Uterus (tissue), 4 donors: ENCODE measurements around the gene EPM2A. TPM values are rescaled to one million over a fixed set of nuclear protein-coding genes. Genes with fewer than 3 reads are reported as not detected.

Source experiments
- DNase-seq, 2 donors: peaks; one replicate each; pipeline ENCODE4 v3.0.0-alpha.2; 2019 to 2020
- H3K27ac ChIP-seq, 2 donors: fragments of 200-600 bp; sonication (generic); 1 replicate in 1 of 2; 2 replicates in 1 of 2; pipeline ENCODE4 v1.5.1; 2016 to 2018
- H3K27me3 ChIP-seq, 2 donors: fragments of 200-600 bp; sonication (generic); one replicate each; pipeline ENCODE4 v1.5.1; 2018 to 2019; ENCODE audit warnings: control low read depth in 1 of 2
- H3K36me3 ChIP-seq, 2 donors: fragments of 200-600 bp; sonication (generic); one replicate each; pipeline ENCODE4 v1.5.1; 2019; ENCODE audit warnings: control low read depth in 1 of 2
- H3K4me1 ChIP-seq, 2 donors: fragments of 200-600 bp; sonication (generic); one replicate each; pipeline ENCODE4 v1.5.1; 2018 to 2019; ENCODE audit warnings: control low read depth in 1 of 2
- H3K4me3 ChIP-seq, 2 donors: fragments of 200-600 bp; sonication (generic); 1 replicate in 1 of 2; 2 replicates in 1 of 2; pipeline ENCODE4 v1.5.1; 2018 to 2019; ENCODE audit warnings: mild to moderate bottlenecking in 1 of 2
- H3K9me3 ChIP-seq, 2 donors: fragments of 200-600 bp; sonication (generic); one replicate each; pipeline ENCODE4 v1.5.1; 2019; ENCODE audit warnings: control low read depth in 1 of 2
- CTCF ChIP-seq, 4 experiments: fragments of 200-600 bp in 2 of 4; fragments of 450-650 bp in 2 of 4; sonication (generic) in 2 of 4; IDR thresholded peaks; one replicate each; pipeline ENCODE4 v1.5.1; 2016 to 2019; ENCODE audit warnings: antibody characterized with exemption in 4 of 4, mild to moderate bottlenecking in 2 of 4, moderate library complexity in 1 of 4
- POLR2A ChIP-seq, 2 donors: fragments of 450-650 bp; IDR thresholded peaks; one replicate each; pipeline ENCODE4 v1.6.1; 2016; ENCODE audit warnings: antibody characterized with exemption in 2 of 2, mild to moderate bottlenecking in 1 of 2, moderate library complexity in 1 of 2
- intact Hi-C: fragments of 100-400 bp; cut with DNase I; formaldehyde crosslinking; loops from one replicate; pipeline ENCODE4 v1.15.1; 2023; ENCODE audit warnings: low total_unique reads
- small RNA-seq: library from RNA; depleted of rRNA; stranded (forward); fragments of <200 nt; gene quantifications from one replicate; pipeline ENCODE3, GENCODE V24; 2016
- total RNA-seq, 4 donors: library from RNA; depleted of rRNA in 3 of 4; stranded (reverse); fragments of >200 nt in 3 of 4; gene quantifications; one replicate each; pipeline versions ENCODE4 v1.1.0 to v1.2.4, GENCODE V29; 2014 to 2023
- donor health status: DM: yes; HTN: yes; CAD: no.

EPM2A gene
- total RNA-seq, 4 donors from 2014 or later = 15.4 to 21.8 (median 18.7) TPM

DNA sequence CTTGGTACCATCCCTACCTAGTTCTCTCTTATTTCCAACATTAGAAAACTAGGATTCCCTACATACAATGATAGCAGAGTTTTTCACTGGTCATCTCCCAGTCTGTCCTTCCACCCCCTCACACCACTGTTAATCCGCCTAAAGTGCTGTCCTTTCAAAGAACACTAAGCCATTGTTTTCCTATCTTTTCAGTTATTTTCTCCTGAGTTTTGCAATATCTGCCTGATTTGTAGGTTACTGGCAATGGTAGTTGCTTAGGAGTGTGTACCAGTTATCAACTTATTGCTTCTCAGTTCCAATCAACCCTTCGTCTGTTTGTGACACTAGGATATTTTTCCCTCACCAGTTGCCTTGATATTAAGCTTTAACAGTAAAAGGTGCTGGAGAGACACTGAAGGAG is 135.0 kb downstream of the EPM2A start:
- intact Hi-C loops = no loop called here
- no peaks in the 10 kb centered on the region for H3K9me3 ChIP-seq
- no peaks in the 10 kb centered on the region for H3K27me3 ChIP-seq
- no peaks in the 10 kb centered on the region for H3K4me1 ChIP-seq
- H3K4me3 ChIP-seq = no peak overlapping the region
- H3K36me3 ChIP-seq = no peaks in the 10 kb centered on the region
- TF ChIP-seq POLR2A (IDR thresholded peaks at IDR 0.05) (no peak), CTCF (IDR thresholded peaks at IDR 0.05) (no peak)
- H3K27ac ChIP-seq = no peak overlapping the region
- DNase-seq = no peak

- TF ChIP-seq CTCF (IDR thresholded peaks at IDR 0.05) = no peak
- no peak for TF ChIP-seq POLR2A (IDR thresholded peaks at IDR 0.05)
- H3K9me3 ChIP-seq = no peaks in the 10 kb centered on the region
- no peak for DNase-seq
Measured at GRCh38 chr6:145588981-145589380, 146.3 kb downstream of the EPM2A start.

DNA sequence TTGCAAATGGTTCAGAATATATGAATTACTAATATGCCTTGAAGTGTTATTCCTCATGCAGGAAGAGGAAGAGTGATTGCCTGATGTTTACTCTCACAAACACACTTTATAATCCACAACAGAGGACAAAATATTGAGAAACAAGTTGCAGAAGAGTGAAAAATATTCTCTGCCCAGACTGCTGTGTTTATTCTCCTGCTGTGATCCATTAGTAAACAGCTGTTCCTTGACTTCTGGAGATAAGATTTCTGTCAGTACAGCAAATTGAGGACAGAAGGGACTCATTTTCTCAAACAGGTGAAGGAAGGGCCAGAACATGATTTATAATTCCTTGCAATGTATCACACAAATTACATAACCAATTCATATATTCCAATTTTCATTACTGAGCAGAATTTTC is 148.0 kb downstream of the EPM2A start:
- H3K4me1 ChIP-seq = no peaks in the 10 kb centered on the region
- TF ChIP-seq POLR2A (IDR thresholded peaks at IDR 0.05) (no peak), CTCF (IDR thresholded peaks at IDR 0.05) (no peak)
- intact Hi-C loops = no loop called here

More at GRCh38 chr6:145588981-145589380, 146.3 kb downstream of the EPM2A start:
- no peak overlapping the region for H3K27ac ChIP-seq
- H3K4me1 ChIP-seq = no peaks in the 10 kb centered on the region
- no peaks in the 10 kb centered on the region for H3K36me3 ChIP-seq
- H3K27me3 ChIP-seq = no peaks in the 10 kb centered on the region
- intact Hi-C loops = no loop called here
- no peak overlapping the region for H3K4me3 ChIP-seq

DNA sequence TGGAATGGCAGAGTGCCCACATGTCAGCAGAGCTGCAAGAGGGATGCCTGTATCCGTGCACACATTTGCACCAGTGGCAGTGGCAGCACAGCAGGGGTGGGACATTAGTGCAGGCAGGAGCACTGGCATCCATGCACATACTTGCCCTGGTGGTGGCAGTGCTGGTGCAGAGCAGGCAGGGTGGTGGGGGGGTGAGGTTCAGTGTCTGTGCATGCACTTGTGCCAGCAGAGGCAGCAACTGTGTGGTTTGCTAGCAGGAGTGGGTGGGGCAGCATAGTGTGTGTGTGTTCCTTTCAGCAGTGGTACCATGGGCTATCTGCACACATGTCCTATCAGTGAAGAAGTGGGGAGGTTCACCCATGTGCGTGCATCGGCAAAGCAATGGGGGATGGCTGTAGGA is 151.6 kb downstream of the EPM2A start:
- TF ChIP-seq CTCF (IDR thresholded peaks at IDR 0.05) (no peak), POLR2A (IDR thresholded peaks at IDR 0.05) (no peak)
- H3K27me3 ChIP-seq = no peaks in the 10 kb centered on the region
- no peaks in the 10 kb centered on the region for H3K4me1 ChIP-seq
- H3K4me3 ChIP-seq = no peak overlapping the region
- DNase-seq = no peak
- H3K9me3 ChIP-seq = no peaks in the 10 kb centered on the region
- no peak overlapping the region for H3K27ac ChIP-seq
- H3K36me3 ChIP-seq = no peaks in the 10 kb centered on the region
- intact Hi-C loops = no loop called here

More for the DNA sequence above, 148.0 kb downstream of the EPM2A start:
- no peak for DNase-seq
- Histone ChIP-seq H3K4me3 (no peak overlapping the region), H3K27ac (no peak overlapping the region), H3K36me3 (no peaks in the 10 kb centered on the region), H3K9me3 (no peaks in the 10 kb centered on the region), H3K27me3 (no peaks in the 10 kb centered on the region)

Small RNA genes lying within 50 kb of the gene (small RNA-seq; reads per million reads assigned to genes)
- gene AL023806.2 = not detected

Other genes starting within 250 kb of the EPM2A start
- gene FBXO30, start 79.3 kb upstream of the EPM2A start, total RNA-seq = 10 to 100 TPM; 11.0 to 30.5 (median 15.7) TPM
- gene SHPRH, start 228.8 kb upstream of the EPM2A start, total RNA-seq = 10 to 100 TPM; 29.4 to 76.5 (median 42.0) TPM